ENCODE measurements around the gene CHPT1. TPM values are rescaled to one million over a fixed set of nuclear protein-coding genes. Genes with fewer than 3 reads are reported as not detected.

Gene CHPT1
- total RNA-seq, 1 donor from 2014 or later: 18.3 TPM

Other genes with a start within 250 kb of the CHPT1 start
- not detected in 2 replicates for gene SPIC, start 222.3 kb upstream of the CHPT1 start, total RNA-seq
- not detected in 2 replicates for gene MYBPC1, start 102.7 kb upstream of the CHPT1 start, total RNA-seq
- gene SYCP3, start 41.8 kb downstream of the CHPT1 start, total RNA-seq: 0.50 and 0.92 TPM in 2 replicates
- gene GNPTAB, start 133.3 kb downstream of the CHPT1 start, total RNA-seq: 93.6 and 100 TPM in 2 replicates
- gene DRAM1, start 179.9 kb downstream of the CHPT1 start, total RNA-seq: 3.0 and 3.4 TPM in 2 replicates

All from activated T-helper 2 cell treated with anti-CD3 and anti-CD28 coated beads, Interferon-gamma antibody, Interleukin-2, Interleukin-4, amounts not matched to agents 10 μg/mL and 5 μg/mL and 100 μg/mL, durations not matched to agents 14 hours and 24 hours and 36 hours (primary cell).